Spleen (tissue), 11 donors: ENCODE results near the gene FHIT. TPM values are rescaled to one million over a fixed set of nuclear protein-coding genes. Genes with fewer than 3 reads are reported as not detected.

Source experiments
- DNase-seq: peaks from one replicate; pipeline ENCODE4 v3.0.0-alpha.2; 2020
- H3K27ac ChIP-seq, 8 donors: fragments of 200-600 bp; sonication (generic) in 7 of 8; 1 replicate in 4 of 8; 2 replicates in 4 of 8; pipeline versions ENCODE4 v1.5.0 to v1.8.0; 2016 to 2021; ENCODE audit warnings: inconsistent platforms in 4 of 8, mild to moderate bottlenecking in 4 of 8, moderate library complexity in 1 of 8
- H3K27me3 ChIP-seq, 7 donors: fragments of 200-600 bp; sonication (generic) in 6 of 7; replicated peaks in 1 of 7; 1 replicate in 4 of 7; 2 replicates in 3 of 7; pipeline versions ENCODE4 v1.5.0 to v1.8.0; 2016 to 2021; ENCODE audit warnings: inconsistent platforms in 3 of 7, mild to moderate bottlenecking in 1 of 7
- H3K36me3 ChIP-seq, 6 donors: fragments of 200-600 bp; sonication (generic) in 5 of 6; 1 replicate in 4 of 6; 2 replicates in 2 of 6; pipeline versions ENCODE4 v1.5.0 to v1.8.0; 2016 to 2021; ENCODE audit warnings: inconsistent platforms in 2 of 6
- H3K4me1 ChIP-seq, 6 donors: fragments of 200-600 bp; sonication (generic) in 5 of 6; 1 replicate in 3 of 6; 2 replicates in 3 of 6; pipeline versions ENCODE4 v1.5.0 to v1.8.0; 2016 to 2021; ENCODE audit warnings: inconsistent platforms in 3 of 6
- H3K4me3 ChIP-seq, 8 donors: fragments of 200-600 bp; sonication (generic) in 7 of 8; 1 replicate in 4 of 8; 2 replicates in 4 of 8; pipeline versions ENCODE4 v1.5.0 to v1.8.0; 2016 to 2021; ENCODE audit warnings: inconsistent platforms in 4 of 8, mild to moderate bottlenecking in 4 of 8, moderate library complexity in 2 of 8
- H3K9me3 ChIP-seq, 8 donors: fragments of 200-600 bp; sonication (generic) in 7 of 8; 1 replicate in 4 of 8; 2 replicates in 4 of 8; pipeline versions ENCODE4 v1.5.0 to v1.8.0; 2016 to 2021; ENCODE audit warnings: inconsistent platforms in 4 of 8
- POLR2A ChIP-seq, 3 donors: fragments of 450-650 bp; IDR thresholded peaks; one replicate each; pipeline ENCODE4 v1.5.1; 2017; ENCODE audit warnings: antibody characterized with exemption in 3 of 3, mild to moderate bottlenecking in 1 of 3
- POLR2AphosphoS5 ChIP-seq, 3 donors: sonication (generic); formaldehyde crosslinking; IDR thresholded peaks; one replicate each; pipeline ENCODE4 v1.5.1; 2017; ENCODE audit warnings: antibody characterized with exemption in 3 of 3
- WGBS, 5 donors: extraction: QIAGEN DNeasy Blood & Tissue Kit in 3 of 5; methylation state at CpG; one replicate each; pipeline versions ENCODE4 v1.1.5 to v1.1.7; 2013 to 2018; 5-methylcytosine and 5-hydroxymethylcytosine counted together
- intact Hi-C: fragments of 100-400 bp; cut with DNase I; formaldehyde crosslinking; loops from one replicate; pipeline ENCODE4 v1.15.0; 2023; ENCODE audit warnings: low total_unique reads
- polyA plus RNA-seq, 3 donors: library from polyadenylated mRNA; stranded (reverse); fragments of 200-250 nt; gene quantifications; one replicate each; pipeline ENCODE4 v1.2.1, GENCODE V29; 2013
- total RNA-seq, 7 donors: library from RNA; depleted of rRNA in 3 of 7; stranded (reverse); fragments of >200 nt in 3 of 7; fragmentation: NEBNext Ultra II Directional in 4 of 7; extraction: Animal tissue kit (Norgen Biotek cat#: 25700) in 4 of 7; gene quantifications; one replicate each; pipeline versions ENCODE4 v1.1.0 to v1.2.1, GENCODE V29; 2016 to 2021
- TF ChIP-seq, protein P1 (sequence below), 11 experiments: fragments of 200-600 bp in 7 of 11; fragments of 450-650 bp in 4 of 11; sonication (generic) in 4 of 11; IDR thresholded peaks in 8 of 11; conservative IDR thresholded peaks in 3 of 11; 1 replicate in 7 of 11; 2 replicates in 4 of 11; pipeline versions ENCODE4 v1.4.0 to v1.8.0; 2016 to 2021; ENCODE audit warnings: antibody characterized with exemption in 11 of 11, inconsistent platforms in 4 of 11, mild to moderate bottlenecking in 1 of 11
- donor health status: healthy with polysubstance abuse.
- donor health status: DM: no; HTN: no; CAD: no; lungs with moderate emphysema.
- donor health status: DM: no; HTN: no; CAD: no.
- donor health status: Bipolar disorder and iron deficiency.
- donor health status: healthy.
- donor health status: DM: no; HTN: no; CAD: no.
- donor health status: DM: yes; HTN: yes; CAD: no.

FHIT gene
- total and polyA plus RNA-seq, 10 donors = 4.1 to 23.1 (median 12.2) TPM

DNA sequence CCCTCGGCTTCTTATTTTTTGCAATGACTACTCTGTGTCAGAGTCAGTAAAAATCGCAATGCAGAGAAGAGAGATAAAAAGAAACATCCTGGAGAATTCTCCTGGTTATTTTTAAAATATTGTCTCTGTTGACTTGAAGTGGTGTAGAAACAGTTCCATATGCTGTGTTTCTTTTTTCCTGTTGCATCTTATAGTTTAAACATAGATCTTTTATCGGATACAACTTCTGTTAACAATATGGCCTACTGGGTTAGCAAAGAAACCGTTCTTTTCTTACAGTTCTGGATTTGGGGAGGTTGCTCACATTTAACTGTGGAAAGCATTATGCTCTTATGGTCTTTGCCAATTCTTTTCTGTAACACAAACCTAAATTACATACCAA lies 1432.3 kb downstream of the FHIT start:
- no peaks in the 10 kb centered on the region for H3K36me3 ChIP-seq
- peaks cover 0 to 14% (median 5%) of the 10 kb centered on the region in 6 donors for H3K4me1 ChIP-seq
- H3K27ac ChIP-seq = no peak overlapping the region
- WGBS, 5 donors = 85 to 90% (median 88%) methylated on average over 4 of the region's 4 CpGs
- TF ChIP-seq, protein P1, sequence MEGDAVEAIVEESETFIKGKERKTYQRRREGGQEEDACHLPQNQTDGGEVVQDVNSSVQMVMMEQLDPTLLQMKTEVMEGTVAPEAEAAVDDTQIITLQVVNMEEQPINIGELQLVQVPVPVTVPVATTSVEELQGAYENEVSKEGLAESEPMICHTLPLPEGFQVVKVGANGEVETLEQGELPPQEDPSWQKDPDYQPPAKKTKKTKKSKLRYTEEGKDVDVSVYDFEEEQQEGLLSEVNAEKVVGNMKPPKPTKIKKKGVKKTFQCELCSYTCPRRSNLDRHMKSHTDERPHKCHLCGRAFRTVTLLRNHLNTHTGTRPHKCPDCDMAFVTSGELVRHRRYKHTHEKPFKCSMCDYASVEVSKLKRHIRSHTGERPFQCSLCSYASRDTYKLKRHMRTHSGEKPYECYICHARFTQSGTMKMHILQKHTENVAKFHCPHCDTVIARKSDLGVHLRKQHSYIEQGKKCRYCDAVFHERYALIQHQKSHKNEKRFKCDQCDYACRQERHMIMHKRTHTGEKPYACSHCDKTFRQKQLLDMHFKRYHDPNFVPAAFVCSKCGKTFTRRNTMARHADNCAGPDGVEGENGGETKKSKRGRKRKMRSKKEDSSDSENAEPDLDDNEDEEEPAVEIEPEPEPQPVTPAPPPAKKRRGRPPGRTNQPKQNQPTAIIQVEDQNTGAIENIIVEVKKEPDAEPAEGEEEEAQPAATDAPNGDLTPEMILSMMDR (IDR thresholded peaks at IDR 0.05 in 8 of 11, conservative IDR thresholded peaks at IDR 0.05 in 3 of 11) = no peak
- TF ChIP-seq POLR2AphosphoS5 (IDR thresholded peaks at IDR 0.05) (no peak), POLR2A (IDR thresholded peaks at IDR 0.05) (no peak)
- no peak for DNase-seq
- no peaks in the 10 kb centered on the region for H3K9me3 ChIP-seq
- intact Hi-C loops = no loop called here
- H3K4me3 ChIP-seq = no peak overlapping the region
- H3K27me3 ChIP-seq = no peaks in the 10 kb centered on the region

DNA sequence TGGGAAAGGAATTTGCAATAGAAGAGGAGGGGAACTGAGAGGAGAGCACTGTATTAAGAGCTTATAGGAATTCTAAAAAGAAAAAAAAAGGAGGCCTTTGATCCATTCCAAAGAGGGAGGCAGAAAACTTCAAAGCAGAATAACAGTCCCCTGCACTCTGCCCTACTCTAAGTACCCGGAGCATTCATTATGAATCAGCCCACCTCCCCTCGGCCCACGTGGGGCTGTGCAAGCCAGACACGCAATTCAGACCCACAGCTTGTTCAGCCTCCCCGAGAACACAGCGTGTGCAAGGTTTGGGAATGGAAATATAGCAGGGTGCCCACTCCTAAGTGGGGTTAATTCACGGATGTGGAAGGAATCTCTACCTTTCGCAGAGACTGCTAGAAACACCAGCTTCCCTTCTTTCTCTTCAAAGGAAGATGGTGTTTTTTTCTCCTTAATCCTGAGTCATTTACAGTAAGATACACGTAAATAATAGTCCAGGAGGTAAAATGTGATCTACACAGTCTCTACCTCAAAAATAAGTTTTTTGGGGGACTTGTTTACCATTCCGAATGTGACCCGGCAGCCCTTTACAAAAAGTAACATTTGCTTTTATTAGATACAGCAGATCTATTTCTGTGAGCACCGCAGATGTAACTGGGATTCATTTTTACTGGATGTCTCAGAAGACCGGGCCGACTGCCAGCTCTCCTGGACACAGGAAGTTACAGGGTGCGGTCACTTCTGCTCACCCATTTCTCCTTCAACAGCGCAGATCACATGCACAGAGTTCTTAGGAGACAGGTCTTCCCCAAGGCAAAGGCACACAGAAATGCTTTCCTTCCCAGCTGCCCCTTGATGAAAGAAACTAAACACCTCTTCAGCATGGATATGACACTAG lies 1433.0 kb downstream of the FHIT start:
- TF ChIP-seq, protein P1 (IDR thresholded peaks at IDR 0.05 in 8 of 11, conservative IDR thresholded peaks at IDR 0.05 in 3 of 11) = no peak
- TF ChIP-seq POLR2A (IDR thresholded peaks at IDR 0.05) = no peak
- TF ChIP-seq POLR2AphosphoS5 (IDR thresholded peaks at IDR 0.05) = no peak
- intact Hi-C loops = no loop called here
- Histone ChIP-seq H3K4me1 (peaks cover 0 to 14% (median 5%) of the 10 kb centered on the region in 6 donors), H3K9me3 (no peaks in the 10 kb centered on the region), H3K27me3 (no peaks in the 10 kb centered on the region), H3K4me3 (no peak overlapping the region), H3K36me3 (no peaks in the 10 kb centered on the region), H3K27ac (no peak overlapping the region)
- 56 to 73% (median 64%) methylated on average over 16 of the region's 16 CpGs for WGBS, 5 donors
- DNase-seq = no peak

DNA sequence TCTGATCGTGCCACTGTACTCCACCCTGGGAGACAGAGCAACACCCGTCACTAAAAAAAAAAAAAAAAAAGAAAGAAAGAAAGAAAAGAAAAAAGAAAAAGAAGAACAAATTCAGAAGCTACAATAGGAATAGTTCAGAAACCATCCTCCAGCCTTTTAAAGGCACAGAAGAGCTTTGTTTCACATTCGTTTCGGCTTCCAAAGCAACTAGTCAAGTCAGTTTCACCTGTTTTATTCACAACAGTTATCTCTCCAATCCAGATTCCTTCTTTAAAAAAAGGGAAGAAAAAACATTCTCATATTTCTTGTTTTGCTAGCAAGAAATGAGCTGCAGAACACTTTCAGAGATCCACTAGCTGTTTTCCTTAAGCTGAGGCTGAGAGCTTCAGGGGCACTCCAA lies 1433.7 kb downstream of the FHIT start:
- intact Hi-C loops = no loop called here
- WGBS, 5 donors = 46 to 71% (median 58%) methylated on average over 4 of the region's 4 CpGs
- peaks cover 0 to 14% (median 5%) of the 10 kb centered on the region in 6 donors for H3K4me1 ChIP-seq

DNA sequence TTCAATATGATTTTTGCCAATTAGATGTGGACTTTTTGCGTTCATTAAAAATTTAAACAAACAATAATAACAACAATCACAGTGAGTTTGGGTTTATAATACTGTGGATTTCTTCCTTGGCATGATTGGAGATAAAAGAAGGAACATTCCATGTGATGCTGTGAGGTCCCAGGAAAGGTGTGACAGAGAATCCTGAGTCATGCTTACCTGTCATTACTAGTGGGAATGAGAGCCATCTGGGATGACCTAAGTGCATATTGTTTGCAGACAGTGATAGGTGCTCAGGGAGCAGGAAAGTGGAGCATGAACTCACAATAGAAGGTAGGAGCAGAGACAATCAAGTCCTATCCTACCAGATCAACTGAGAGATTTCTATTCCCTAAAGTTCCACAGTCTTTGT lies 1434.9 kb downstream of the FHIT start:
- Histone ChIP-seq H3K27me3 (no peaks in the 10 kb centered on the region), H3K27ac (no peak overlapping the region), H3K4me3 (no peak overlapping the region), H3K9me3 (no peaks in the 10 kb centered on the region), H3K4me1 (peaks cover 0 to 16% (median 5%) of the 10 kb centered on the region in 6 donors), H3K36me3 (no peaks in the 10 kb centered on the region)
- DNase-seq = no peak
- no peak for TF ChIP-seq POLR2AphosphoS5 (IDR thresholded peaks at IDR 0.05)
- TF ChIP-seq, protein P1 (IDR thresholded peaks at IDR 0.05 in 8 of 11, conservative IDR thresholded peaks at IDR 0.05 in 3 of 11) = no peak
- TF ChIP-seq POLR2A (IDR thresholded peaks at IDR 0.05) = no peak
- intact Hi-C loops = no loop called here
- WGBS, 5 donors = 93 to 100% (median 94%) methylated on average over 1 of the region's 1 CpG

More for the DNA sequence above, 1433.7 kb downstream of the FHIT start:
- no peak overlapping the region for H3K4me3 ChIP-seq
- no peaks in the 10 kb centered on the region for H3K9me3 ChIP-seq
- H3K27ac ChIP-seq = no peak overlapping the region
- no peak for TF ChIP-seq POLR2A (IDR thresholded peaks at IDR 0.05)
- no peak for TF ChIP-seq POLR2AphosphoS5 (IDR thresholded peaks at IDR 0.05)
- TF ChIP-seq, protein P1 (IDR thresholded peaks at IDR 0.05 in 8 of 11, conservative IDR thresholded peaks at IDR 0.05 in 3 of 11) = no peak
- no peaks in the 10 kb centered on the region for H3K27me3 ChIP-seq
- H3K36me3 ChIP-seq = no peaks in the 10 kb centered on the region
- DNase-seq = no peak
